NCI-H82 (cell line): ENCODE data around the gene RAB3B.

Experiments used
- DNase-seq: peaks from one replicate; lab custom pipeline; 2025; lab: John Stamatoyannopoulos, UW

Gene RAB3B

GRCh38 chr1:51871351-51871975, 119.0 kb downstream of the RAB3B start:
- no peak for DNase-seq

GRCh38 chr1:51870603-51871350, 119.7 kb downstream of the RAB3B start:
- DNase-seq = no peak

- no peak for DNase-seq
Measured at GRCh38 chr1:51867479-51868232, 122.8 kb downstream of the RAB3B start.

- no peak for DNase-seq
Measured at GRCh38 chr1:51863384-51863783, 127.1 kb downstream of the RAB3B start.

DNA sequence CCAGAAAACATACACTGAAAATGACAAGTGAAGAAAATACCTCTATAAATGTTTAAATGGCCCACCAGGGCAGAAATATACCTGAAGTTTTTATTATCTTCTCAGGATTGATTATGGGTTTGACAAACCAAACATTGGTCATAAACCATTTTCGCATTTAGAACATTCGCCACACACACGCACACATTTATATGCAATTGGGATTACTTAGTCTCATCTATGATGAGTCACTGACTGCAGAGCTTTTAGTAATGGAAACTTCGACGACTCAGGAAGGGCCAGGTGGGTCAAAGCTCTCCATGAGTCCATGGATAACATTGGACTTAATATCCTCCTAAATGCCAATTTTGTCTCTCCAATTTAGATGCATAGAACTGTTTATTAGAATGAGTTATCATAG, 128.8 kb downstream of the RAB3B start:
- no peak for DNase-seq

- no peak for DNase-seq
Measured at GRCh38 chr1:51859735-51860134, 130.8 kb downstream of the RAB3B start.

DNA sequence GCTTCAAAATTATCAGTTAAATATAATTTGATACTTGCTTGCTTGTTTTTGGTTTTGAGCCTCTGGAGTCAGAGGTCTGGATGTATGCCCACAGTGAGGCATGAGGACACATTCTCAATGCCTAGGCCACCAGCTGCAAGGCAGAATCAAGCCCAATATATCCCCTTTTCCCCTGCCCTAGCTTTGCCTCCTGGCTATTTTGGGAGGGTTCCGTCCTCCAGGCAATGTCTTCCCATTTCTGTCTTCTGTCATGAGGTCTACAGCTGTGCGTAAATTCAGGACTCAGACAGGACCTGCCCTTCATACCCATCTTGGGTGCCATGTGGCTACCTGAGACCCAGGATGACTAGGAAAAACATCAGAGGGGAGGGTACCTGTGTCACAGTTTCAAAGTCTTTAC, 131.2 kb downstream of the RAB3B start:
- no peak for DNase-seq

DNA sequence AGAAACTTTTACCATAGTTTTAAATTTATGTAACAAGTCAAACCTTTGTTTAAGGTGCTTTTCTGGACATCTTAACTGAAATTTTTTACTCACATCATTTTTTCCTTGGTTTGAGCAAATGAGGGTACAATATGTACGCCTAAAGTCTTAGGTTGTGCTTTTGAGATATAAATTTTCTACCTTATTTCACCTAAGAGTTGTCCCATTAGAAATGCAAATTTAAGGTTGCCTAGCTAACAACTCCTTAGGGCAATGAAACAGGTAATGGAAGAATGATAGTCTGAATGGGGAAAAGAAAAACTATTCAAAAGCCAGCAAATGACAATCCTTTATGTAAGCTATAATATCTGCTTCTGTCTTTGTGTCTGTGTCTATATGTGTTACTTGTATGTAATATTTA, 131.6 kb downstream of the RAB3B start:
- no peak for DNase-seq
